ENCODE data around the gene FBXO34. TPM values are rescaled to one million over a fixed set of nuclear protein-coding genes. Genes with fewer than 3 reads are reported as not detected.

Gene FBXO34
- total and polyA plus RNA-seq, 2 of the 13 experiments (the other 11 are each of a cell fraction or from before 2014, with no cell fraction given): 8.8 to 13.5 TPM

GRCh38 chr14:55302367-55303124 is 31.3 kb downstream of the FBXO34 start (continued):
- TF ChIP-seq ZHX2 (IDR thresholded peaks at IDR 0.05; ENCODE audit: low read depth): no peak
- TF ChIP-seq ZHX2 (CRISPR knock-in tag; IDR thresholded peaks at IDR 0.05; ENCODE audit: borderline replicate concordance): no peak

- ChIA-PET POLR2A (no interaction called here), CTCF (ENCODE audit: low intra/inter-chr PET ratio, low total read pairs) (no interaction called here)
- Histone ChIP-seq H3K79me2 (ENCODE audit: insufficient read depth, low read length) (peaks cover 35% of the 10 kb centered on the region), H3K36me3 (replicated peaks in 1 of 2; ENCODE audit: control insufficient read depth in 1 of 2, insufficient read depth in 2 of 2, low read length in 2 of 2) (peaks cover 3 to 9% of the 10 kb centered on the region in 2 experiments; a peak in 3 of 5 replicates), H3K4me3 (replicated peaks in 1 of 3; ENCODE audit: insufficient read depth in 1 of 3, low read depth in 2 of 3, low read length in 3 of 3) (no peak overlapping the region), H4K20me1 (ENCODE audit: insufficient read depth, low read length) (0 out of 2 replicates have a peak, but pooled peaks cover 1% of the 10 kb centered on the region), H3K27me3 (ENCODE audit: control insufficient read depth in 1 of 2, insufficient read depth in 2 of 2, low read length in 2 of 2) (no peaks in the 10 kb centered on the region), H3K9me3 (ENCODE audit: low read length) (no peaks in the 10 kb centered on the region), H3K4me1 (ENCODE audit: insufficient read depth, low read length) (peaks cover 12% of the 10 kb centered on the region), H2AFZ (ENCODE audit: low read length) (no peak overlapping the region), H3K4me2 (ENCODE audit: low read depth, low read length) (no peak overlapping the region), H3K9ac (ENCODE audit: insufficient read depth, low read depth, low read length) (no peak overlapping the region), H3K27ac (ENCODE audit: extremely low read length, insufficient read depth, low read length) (no peak overlapping the region)
- intact Hi-C loops (cut with micrococcal nuclease; ENCODE audit: unreplicated experiment): no loop called here
- ATAC-seq (no peak), DNase-seq (ENCODE audit: low spot score) (no peak), FAIRE-seq (no peak)
- no TSS peak for BruUV-seq (replicated peaks)
- in situ Hi-C loops (cut with HindIII; ENCODE audit: extremely low pct_ligation_motif_present, low pct_unique_long_range_greater_than_20kb): no loop called here
- no peak for TF ChIP-seq MYC (CRISPR knock-in tag; IDR thresholded peaks at IDR 0.05; ENCODE audit: borderline replicate concordance)
- TF ChIP-seq ZMYM3 (CRISPR knock-in tag; IDR thresholded peaks at IDR 0.05): no peak
- no peak for TF ChIP-seq ZNF574 (CRISPR knock-in tag; IDR thresholded peaks at IDR 0.05)
- TF ChIP-seq TOE1 (CRISPR knock-in tag; IDR thresholded peaks at IDR 0.05): no peak
- TF ChIP-seq ZNF235 (CRISPR knock-in tag; IDR thresholded peaks at IDR 0.05; ENCODE audit: borderline replicate concordance): no peak
- no peak for TF ChIP-seq ZSCAN12 (CRISPR knock-in tag; IDR thresholded peaks at IDR 0.05)
- no peak for TF ChIP-seq ZNF350 (CRISPR knock-in tag; IDR thresholded peaks at IDR 0.05; ENCODE audit: borderline replicate concordance, low read depth)
- TF ChIP-seq ZNF773 (CRISPR knock-in tag; IDR thresholded peaks at IDR 0.05; ENCODE audit: borderline replicate concordance): no peak
Observed at GRCh38 chr14:55303125-55303499, 31.9 kb downstream of the FBXO34 start.

All from HepG2 (cell line).